Measurements from ENCODE around the gene BCL3. TPM values are rescaled to one million over a fixed set of nuclear protein-coding genes. Genes with fewer than 3 reads are reported as not detected.

The BCL3 gene
- total and polyA plus RNA-seq, 12 donors, result 7.1 to 76.3 (median 20.9) TPM

DNA sequence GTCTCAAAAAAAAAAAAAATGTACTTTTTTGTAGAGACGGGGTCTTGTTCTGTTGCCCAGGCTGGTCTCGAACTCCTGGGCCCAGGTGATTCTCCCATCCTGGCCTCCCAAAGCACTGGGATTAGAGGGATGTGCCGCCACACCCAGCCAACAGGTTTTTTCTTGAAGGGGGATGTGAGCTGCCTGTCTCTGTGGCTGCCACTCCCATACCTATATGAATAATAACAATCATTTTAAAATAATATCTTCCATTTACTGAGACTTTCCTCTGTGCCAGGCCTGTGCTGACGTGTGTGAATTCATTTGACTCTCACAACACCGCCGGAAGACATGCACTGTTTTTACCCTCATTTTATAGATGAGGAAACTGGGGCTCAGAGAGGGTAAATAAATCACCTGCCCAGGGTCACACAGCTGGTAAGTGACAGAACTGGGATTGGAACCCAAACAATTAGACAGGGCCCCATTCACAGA lies 7.2 kb upstream of the BCL3 start:
- H3K27ac ChIP-seq, result peak overlapping the region in 9 of 10 donors; percentile 74 to 100 (median 94)
- ATAC-seq (peak in 2 of 8 donors; percentile 1), DNase-seq (peak in 1 of 2 donors; percentile 15)
- intact Hi-C loops (cut with DNase I), result no loop called here
- H3K4me3 ChIP-seq, result no peak overlapping the region
- no peaks in the 10 kb centered on the region for H3K9me3 ChIP-seq
- H3K4me1 ChIP-seq, result peaks cover 18 to 98% (median 51%) of the 10 kb centered on the region in 9 donors
- TF ChIP-seq, protein P1, sequence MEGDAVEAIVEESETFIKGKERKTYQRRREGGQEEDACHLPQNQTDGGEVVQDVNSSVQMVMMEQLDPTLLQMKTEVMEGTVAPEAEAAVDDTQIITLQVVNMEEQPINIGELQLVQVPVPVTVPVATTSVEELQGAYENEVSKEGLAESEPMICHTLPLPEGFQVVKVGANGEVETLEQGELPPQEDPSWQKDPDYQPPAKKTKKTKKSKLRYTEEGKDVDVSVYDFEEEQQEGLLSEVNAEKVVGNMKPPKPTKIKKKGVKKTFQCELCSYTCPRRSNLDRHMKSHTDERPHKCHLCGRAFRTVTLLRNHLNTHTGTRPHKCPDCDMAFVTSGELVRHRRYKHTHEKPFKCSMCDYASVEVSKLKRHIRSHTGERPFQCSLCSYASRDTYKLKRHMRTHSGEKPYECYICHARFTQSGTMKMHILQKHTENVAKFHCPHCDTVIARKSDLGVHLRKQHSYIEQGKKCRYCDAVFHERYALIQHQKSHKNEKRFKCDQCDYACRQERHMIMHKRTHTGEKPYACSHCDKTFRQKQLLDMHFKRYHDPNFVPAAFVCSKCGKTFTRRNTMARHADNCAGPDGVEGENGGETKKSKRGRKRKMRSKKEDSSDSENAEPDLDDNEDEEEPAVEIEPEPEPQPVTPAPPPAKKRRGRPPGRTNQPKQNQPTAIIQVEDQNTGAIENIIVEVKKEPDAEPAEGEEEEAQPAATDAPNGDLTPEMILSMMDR (IDR thresholded peaks at IDR 0.05), result no peak
- 62 to 67% methylated on average over 6 of the region's 6 CpGs for WGBS, 2 donors
- no peaks in the 10 kb centered on the region for H3K36me3 ChIP-seq
- H3K27me3 ChIP-seq, result no peaks in the 10 kb centered on the region

DNA sequence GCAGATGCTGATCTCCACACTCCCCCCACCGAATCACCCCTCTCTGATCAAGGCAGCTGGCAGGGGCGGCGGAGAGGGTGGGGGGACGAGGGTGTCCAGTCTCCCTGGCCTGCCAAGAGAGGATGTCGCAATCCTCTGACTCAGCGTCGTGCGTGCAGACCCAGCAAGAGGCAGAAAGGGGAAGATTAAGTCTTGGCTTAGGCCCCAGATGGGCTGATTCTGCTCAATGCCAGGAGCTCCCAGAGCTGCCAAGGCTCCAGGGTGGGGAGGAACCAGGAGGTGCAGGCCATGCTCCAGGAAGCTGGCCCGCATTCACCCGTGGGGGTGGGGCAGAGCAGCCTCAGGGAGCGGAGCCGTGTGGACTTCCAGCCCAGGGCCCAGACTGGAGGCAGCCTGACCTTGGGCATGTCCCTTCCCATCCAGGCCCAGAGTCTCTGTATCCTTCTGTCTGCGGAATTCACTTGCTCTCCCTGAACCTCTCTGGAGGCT lies 6.6 kb upstream of the BCL3 start:
- Histone ChIP-seq H3K4me3 (peak overlapping the region in 1 of 10 donors; percentile 10), H3K9me3 (no peaks in the 10 kb centered on the region), H3K4me1 (peaks cover 19 to 98% (median 56%) of the 10 kb centered on the region in 9 donors), H3K36me3 (no peaks in the 10 kb centered on the region), H3K27me3 (no peaks in the 10 kb centered on the region), H3K27ac (peak overlapping the region; percentile 66 to 100 (median 92))
- DNase-seq (peak; percentile 98 to 99), ATAC-seq (peak; percentile 92 to 97 (median 94))
- 3% methylated on average over 13 of the region's 13 CpGs for WGBS, 2 donors
- intact Hi-C loops (cut with DNase I), result no loop called here
- TF ChIP-seq, protein P1 (IDR thresholded peaks at IDR 0.05), result no peak

DNA sequence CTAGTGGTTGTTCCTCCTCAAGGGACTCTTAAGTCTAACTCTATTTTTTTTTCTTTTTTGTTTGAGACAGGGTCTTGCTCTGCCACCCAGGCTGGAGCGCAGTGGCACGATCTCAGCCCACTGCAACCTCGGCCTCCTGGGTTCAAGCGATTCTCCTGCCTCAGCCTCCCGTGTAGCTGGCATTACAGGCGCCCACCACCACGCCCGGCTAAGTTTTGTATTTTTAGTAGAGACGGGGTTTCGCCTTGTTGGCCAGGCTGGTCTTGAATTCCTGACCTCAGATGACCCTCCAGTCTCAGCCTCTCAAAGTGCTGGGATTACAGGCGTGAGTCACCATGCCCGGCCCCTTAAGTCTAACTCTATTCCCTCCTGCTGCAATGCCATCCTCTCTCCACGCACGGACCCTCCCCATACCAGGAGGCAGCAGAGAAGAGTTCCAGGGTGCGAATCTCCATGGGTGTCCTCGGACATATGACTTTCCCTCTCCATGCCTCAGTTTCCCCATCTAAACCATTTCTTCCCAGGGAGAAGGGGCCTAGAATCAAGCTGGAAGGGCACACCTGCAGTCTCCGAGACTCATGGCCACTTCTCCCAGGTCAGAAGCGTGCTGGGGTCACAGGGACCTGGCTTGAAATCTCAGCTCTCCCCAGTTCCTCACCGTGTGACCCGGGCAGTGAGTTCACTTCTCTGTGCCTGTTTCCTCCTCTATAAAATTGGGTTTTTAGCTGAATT lies 6.0 kb upstream of the BCL3 start:
- WGBS, 2 donors, result 60 to 75% methylated on average over 20 of the region's 20 CpGs
- no peaks in the 10 kb centered on the region for H3K9me3 ChIP-seq
- TF ChIP-seq, protein P1 (IDR thresholded peaks at IDR 0.05), result no peak
- peaks cover 23 to 96% (median 61%) of the 10 kb centered on the region in 9 donors for H3K4me1 ChIP-seq
- H3K36me3 ChIP-seq, result no peaks in the 10 kb centered on the region
- no peaks in the 10 kb centered on the region for H3K27me3 ChIP-seq
- intact Hi-C loops (cut with DNase I), result no loop called here
- DNase-seq, result no peak
- ATAC-seq, result no peak
- H3K4me3 ChIP-seq, result peak overlapping the region in 1 of 10 donors; percentile 10
- peak overlapping the region; percentile 66 to 100 (median 92) for H3K27ac ChIP-seq

DNA sequence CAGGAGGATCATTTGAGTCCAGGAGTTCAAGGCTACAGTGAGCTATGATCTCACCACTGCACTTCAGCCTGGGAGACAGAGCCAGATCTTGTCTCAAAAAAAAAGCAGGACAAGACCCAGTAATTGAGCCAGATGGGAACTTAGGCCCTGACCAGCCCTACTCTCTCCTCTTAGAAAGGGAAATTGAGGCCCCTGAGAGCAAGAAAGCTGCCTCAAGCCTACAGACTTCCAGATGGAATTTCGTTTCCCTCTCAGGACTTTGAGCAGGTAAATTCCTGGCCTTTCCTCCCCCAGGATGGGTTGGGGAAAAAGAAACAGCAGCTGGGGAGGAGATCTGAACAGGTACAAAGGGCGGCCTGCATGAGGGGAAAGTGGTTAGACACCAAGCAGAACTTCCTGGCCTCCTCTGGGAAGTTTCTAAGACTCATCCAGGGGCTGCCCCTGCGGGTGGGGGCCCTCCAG lies 3.6 kb upstream of the BCL3 start:
- intact Hi-C loops (cut with DNase I), result no loop called here
- ATAC-seq, result no peak
- no peaks in the 10 kb centered on the region for H3K27me3 ChIP-seq
- peaks cover 24 to 82% (median 71%) of the 10 kb centered on the region in 9 donors for H3K4me1 ChIP-seq
- 58 to 63% methylated on average over 3 of the region's 3 CpGs for WGBS, 2 donors
- H3K36me3 ChIP-seq, result peaks cover 0 to 4% (median 0%) of the 10 kb centered on the region in 9 donors
- DNase-seq, result no peak
- no peak overlapping the region for H3K4me3 ChIP-seq
- peak overlapping the region; percentile 43 to 100 (median 94) for H3K27ac ChIP-seq
- H3K9me3 ChIP-seq, result no peaks in the 10 kb centered on the region
- TF ChIP-seq, protein P1 (IDR thresholded peaks at IDR 0.05), result no peak

Measured in heart right ventricle (tissue), 16 donors.